ENCODE measurements around the gene ST3GAL2. TPM values are rescaled to one million over a fixed set of nuclear protein-coding genes. Genes with fewer than 3 reads are reported as not detected.

The ST3GAL2 gene
- total RNA-seq, 1 experiment from 2014 or later: 9.7 TPM

GRCh38 chr16:70419384-70420327 is 19.2 kb downstream of the ST3GAL2 start:
- Mint-ChIP-seq H3K9me3 (ENCODE audit: low read depth, unreplicated experiment) (no peaks in the 10 kb centered on the region), H3K4me1 (ENCODE audit: low read depth, unreplicated experiment) (peaks cover 9% of the 10 kb centered on the region), H3K4me3 (ENCODE audit: low read depth, unreplicated experiment) (no peak overlapping the region), H3K27ac (ENCODE audit: unreplicated experiment) (no peak overlapping the region), H3K27me3 (ENCODE audit: unreplicated experiment) (no peaks in the 10 kb centered on the region), H3K36me3 (ENCODE audit: insufficient read depth, unreplicated experiment) (no peaks in the 10 kb centered on the region)
- TF ChIP-seq, protein P1, sequence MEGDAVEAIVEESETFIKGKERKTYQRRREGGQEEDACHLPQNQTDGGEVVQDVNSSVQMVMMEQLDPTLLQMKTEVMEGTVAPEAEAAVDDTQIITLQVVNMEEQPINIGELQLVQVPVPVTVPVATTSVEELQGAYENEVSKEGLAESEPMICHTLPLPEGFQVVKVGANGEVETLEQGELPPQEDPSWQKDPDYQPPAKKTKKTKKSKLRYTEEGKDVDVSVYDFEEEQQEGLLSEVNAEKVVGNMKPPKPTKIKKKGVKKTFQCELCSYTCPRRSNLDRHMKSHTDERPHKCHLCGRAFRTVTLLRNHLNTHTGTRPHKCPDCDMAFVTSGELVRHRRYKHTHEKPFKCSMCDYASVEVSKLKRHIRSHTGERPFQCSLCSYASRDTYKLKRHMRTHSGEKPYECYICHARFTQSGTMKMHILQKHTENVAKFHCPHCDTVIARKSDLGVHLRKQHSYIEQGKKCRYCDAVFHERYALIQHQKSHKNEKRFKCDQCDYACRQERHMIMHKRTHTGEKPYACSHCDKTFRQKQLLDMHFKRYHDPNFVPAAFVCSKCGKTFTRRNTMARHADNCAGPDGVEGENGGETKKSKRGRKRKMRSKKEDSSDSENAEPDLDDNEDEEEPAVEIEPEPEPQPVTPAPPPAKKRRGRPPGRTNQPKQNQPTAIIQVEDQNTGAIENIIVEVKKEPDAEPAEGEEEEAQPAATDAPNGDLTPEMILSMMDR (IDR thresholded peaks at IDR 0.05; ENCODE audit: unreplicated experiment): no peak
- CTCF ChIA-PET: no interaction called here
- BruUV-seq (replicated peaks): no TSS peak
- intact Hi-C loops (cut with micrococcal nuclease; ENCODE audit: unreplicated experiment): no loop called here
- no peak for DNase-seq

DNA sequence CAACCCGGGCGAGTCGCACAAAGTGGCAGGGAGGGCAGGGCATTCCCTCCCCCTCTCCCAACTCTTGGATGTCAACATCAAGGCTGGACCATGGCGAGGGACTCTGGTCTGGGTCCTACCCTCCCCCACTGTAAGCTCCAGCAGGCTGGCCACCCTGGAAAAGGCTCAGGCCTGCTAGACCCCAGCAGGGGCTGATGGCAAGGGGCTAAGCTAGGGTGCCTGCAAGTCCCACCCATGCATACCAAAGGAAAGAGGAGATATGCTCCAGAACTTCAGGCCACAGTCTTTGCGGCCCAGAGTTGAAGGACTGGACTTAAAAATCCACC is 19.9 kb downstream of the ST3GAL2 start:
- intact Hi-C loops (cut with micrococcal nuclease; ENCODE audit: unreplicated experiment): no loop called here
- Mint-ChIP-seq H3K4me3 (ENCODE audit: low read depth, unreplicated experiment) (no peak overlapping the region), H3K36me3 (ENCODE audit: insufficient read depth, unreplicated experiment) (no peaks in the 10 kb centered on the region), H3K4me1 (ENCODE audit: low read depth, unreplicated experiment) (peaks cover 9% of the 10 kb centered on the region), H3K27me3 (ENCODE audit: unreplicated experiment) (no peaks in the 10 kb centered on the region), H3K27ac (ENCODE audit: unreplicated experiment) (no peak overlapping the region), H3K9me3 (ENCODE audit: low read depth, unreplicated experiment) (no peaks in the 10 kb centered on the region)
- DNase-seq: no peak
- BruUV-seq (replicated peaks): no TSS peak
- TF ChIP-seq, protein P1 (IDR thresholded peaks at IDR 0.05; ENCODE audit: unreplicated experiment): no peak
- CTCF ChIA-PET: no interaction called here

- Mint-ChIP-seq H3K4me1 (ENCODE audit: low read depth, unreplicated experiment) (peaks cover 9% of the 10 kb centered on the region), H3K36me3 (ENCODE audit: insufficient read depth, unreplicated experiment) (no peaks in the 10 kb centered on the region), H3K4me3 (ENCODE audit: low read depth, unreplicated experiment) (no peak overlapping the region), H3K27me3 (ENCODE audit: unreplicated experiment) (no peaks in the 10 kb centered on the region), H3K9me3 (ENCODE audit: low read depth, unreplicated experiment) (no peaks in the 10 kb centered on the region), H3K27ac (ENCODE audit: unreplicated experiment) (no peak overlapping the region)
- intact Hi-C loops (cut with micrococcal nuclease; ENCODE audit: unreplicated experiment): no loop called here
- CTCF ChIA-PET: no interaction called here
- no peak for DNase-seq
- no TSS peak for BruUV-seq (replicated peaks)
- TF ChIP-seq, protein P1 (IDR thresholded peaks at IDR 0.05; ENCODE audit: unreplicated experiment): no peak
These were observed 20.5 kb downstream of the ST3GAL2 start for GRCh38 chr16:70418274-70418992.

DNA sequence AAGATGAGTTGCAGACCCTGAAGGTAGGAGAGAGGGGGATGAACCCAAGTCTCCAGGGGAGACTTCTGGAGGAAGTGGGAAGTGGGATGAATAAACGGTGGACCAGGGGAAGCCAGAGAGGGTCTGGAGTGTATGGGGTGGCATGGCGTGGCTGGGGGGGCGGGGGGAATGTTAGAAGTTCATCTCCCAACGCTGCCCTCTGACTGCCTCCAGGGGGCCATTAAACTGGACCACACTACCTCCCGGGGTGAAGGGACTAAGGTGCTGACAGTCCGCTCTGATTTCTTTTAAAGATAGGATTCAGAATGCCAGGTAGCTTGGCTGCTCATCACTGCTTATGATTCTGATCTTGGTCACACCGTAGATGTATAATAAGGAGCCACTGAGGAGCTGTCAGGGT is 21.2 kb downstream of the ST3GAL2 start:
- CTCF ChIA-PET: interaction anchor here (0.5 to 0.7 kb wide), 2 partner anchors 54 to 63 kb away, joined by 3 to 11 read pairs; no protein-coding TSS in a partner anchor
- H3K27me3 Mint-ChIP-seq (ENCODE audit: unreplicated experiment): no peaks in the 10 kb centered on the region
- peaks cover 5% of the 10 kb centered on the region for H3K4me1 Mint-ChIP-seq (ENCODE audit: low read depth, unreplicated experiment)
- H3K36me3 Mint-ChIP-seq (ENCODE audit: insufficient read depth, unreplicated experiment): no peaks in the 10 kb centered on the region
- no TSS peak for BruUV-seq (replicated peaks)
- H3K27ac Mint-ChIP-seq (ENCODE audit: unreplicated experiment): no peak overlapping the region
- DNase-seq: no peak
- TF ChIP-seq, protein P1 (IDR thresholded peaks at IDR 0.05; ENCODE audit: unreplicated experiment): no peak
- H3K4me3 Mint-ChIP-seq (ENCODE audit: low read depth, unreplicated experiment): no peak overlapping the region
- intact Hi-C loops (cut with micrococcal nuclease; ENCODE audit: unreplicated experiment): no loop called here
- no peaks in the 10 kb centered on the region for H3K9me3 Mint-ChIP-seq (ENCODE audit: low read depth, unreplicated experiment)
